K562 (cell line): ENCODE measurements around the gene OBSCN. TPM values are rescaled to one million over a fixed set of nuclear protein-coding genes. Genes with fewer than 3 reads are reported as not detected.

Experiments
- ATAC-seq: fragments of 200-7000 bp; cut with Tn5 transposase; 3 replicates; pipeline ENCODE4 v1.9.1; 2020; ENCODE audit warnings: moderate library complexity
- BruUV-seq: library from RNA; stranded (reverse); fragments of 400-500 nt; replicated peaks from 2 replicates; lab custom pipeline; 2021; lab: Mats Ljungman, UMichigan
- CTCF ChIA-PET: fragments of 300-600 bp; formaldehyde crosslinking; extraction: SDS; loops from one replicate; lab custom pipeline; 2021; ENCODE audit warnings: low intra/inter-chr PET ratio; lab: Yijun Ruan, JAX
- POLR2A ChIA-PET: fragments of 300-600, 350-650 bp; sonication (Branson Sonifier 250); formaldehyde crosslinking; extraction: SDS; loops from one replicate; lab custom pipeline; 2021; ENCODE audit warnings: antibody characterized with exemption, inconsistent platforms; lab: Yijun Ruan, JAX
- DNase-seq, 4 experiments: peaks; one replicate each; pipeline versions ENCODE4 v3.0.0 to v3.0.0-alpha.2; 2011 to 2018; ENCODE audit warnings: low spot score in 3 of 4, mixed read lengths in 3 of 4; ENCODE audit errors: extremely low read depth in 1 of 4
- FAIRE-seq: peaks from 2 replicates; lab custom pipeline; 2011; peaks lifted over from hg19 to GRCh38; lab: Jason Lieb, UNC
- H2AFZ ChIP-seq: 2 replicates; pipeline ENCODE4 v1.6.0; 2011; ENCODE audit warnings: low read depth, low read length, control low read depth, inconsistent platforms
- H3K27ac ChIP-seq: fragments of 200-600 bp; 3 replicates; pipeline ENCODE4 v1.8.0; 2011; ENCODE audit warnings: low read depth, mild to moderate bottlenecking, control low read depth, inconsistent platforms, low read length, moderate library complexity, mixed read lengths; ENCODE audit errors: extremely low read depth
- H3K27me3 ChIP-seq, 2 experiments: fragments of 300-600 bp in 1 of 2; 2 replicates in 1 of 2; 3 replicates in 1 of 2; pipeline versions ENCODE4 v1.6.0 to v1.8.0; 2011; ENCODE audit warnings: inconsistent platforms in 2 of 2, low read length in 2 of 2, mild to moderate bottlenecking in 1 of 2, mixed read lengths in 1 of 2, moderate library complexity in 1 of 2; ENCODE audit not compliant: control insufficient read depth in 2 of 2, insufficient read depth in 2 of 2
- H3K36me3 ChIP-seq: fragments of 300-600 bp; 3 replicates; pipeline ENCODE4 v1.8.0; 2011; ENCODE audit warnings: mild to moderate bottlenecking, low read length, inconsistent platforms; ENCODE audit not compliant: control insufficient read depth, insufficient read depth
- H3K4me1 ChIP-seq, 2 experiments: fragments of 200-600 bp in 1 of 2; replicated peaks in 1 of 2; 2 replicates in 1 of 2; 3 replicates in 1 of 2; pipeline versions ENCODE4 v1.5.1 to v1.8.0; 2011; ENCODE audit warnings: inconsistent platforms in 2 of 2, low read length in 2 of 2, mild to moderate bottlenecking in 1 of 2, mixed read lengths in 1 of 2, moderate library complexity in 1 of 2; ENCODE audit not compliant: control insufficient read depth in 2 of 2, insufficient read depth in 2 of 2
- H3K4me2 ChIP-seq: 2 replicates; pipeline ENCODE4 v1.6.1; 2011; ENCODE audit warnings: low read length, control low read depth, inconsistent platforms, mixed read lengths; ENCODE audit not compliant: insufficient read depth
- H3K4me3 ChIP-seq: fragments of 200-600 bp; sonication (generic), shearing (Covaris generic); 2 replicates; pipeline ENCODE4 v1.5.1; 2016; ENCODE audit warnings: control low read depth, inconsistent platforms
- H3K79me2 ChIP-seq: fragments of 200-600 bp; 3 replicates; pipeline ENCODE4 v1.8.0; 2011; ENCODE audit warnings: low read length, inconsistent platforms; ENCODE audit not compliant: control insufficient read depth, insufficient read depth
- H3K9ac ChIP-seq, 2 experiments: 2 replicates each; pipeline versions ENCODE4 v1.6.0 to v1.6.1; 2011; ENCODE audit warnings: low read depth in 2 of 2, low read length in 2 of 2, control low read depth in 1 of 2, inconsistent platforms in 1 of 2, mild to moderate bottlenecking in 1 of 2, mixed read lengths in 1 of 2; ENCODE audit not compliant: insufficient read depth in 1 of 2
- H3K9me1 ChIP-seq: one replicate; pipeline ENCODE4 v1.6.0; 2011; ENCODE audit warnings: inconsistent platforms, mild to moderate bottlenecking, low read length, moderate library complexity; ENCODE audit not compliant: control insufficient read depth, insufficient read depth
- H3K9me3 ChIP-seq: replicated peaks from 2 replicates; pipeline ENCODE4 v1.5.1; 2011; ENCODE audit warnings: low read depth, low read length, inconsistent platforms; ENCODE audit not compliant: control insufficient read depth, insufficient read depth
- H4K20me1 ChIP-seq: replicated peaks from 2 replicates; pipeline ENCODE4 v1.6.1; 2011; ENCODE audit warnings: low read length, inconsistent platforms, mixed read lengths; ENCODE audit not compliant: control insufficient read depth, insufficient read depth
- CREB1 ChIP-seq, 2 experiments: sonication (generic) in 1 of 2; formaldehyde crosslinking in 1 of 2; IDR thresholded peaks; 2 replicates each; pipeline versions ENCODE4 v1.6.1 to v1.8.0; 2012 to 2022; ENCODE audit warnings: inconsistent platforms in 1 of 2, mild to moderate bottlenecking in 1 of 2, missing genetic modification reagents in 1 of 2, moderate library complexity in 1 of 2
- L3MBTL2 ChIP-seq: fragments of 450-650 bp; IDR thresholded peaks from 2 replicates; pipeline ENCODE4 v1.6.1; 2016; ENCODE audit warnings: mild to moderate bottlenecking, moderate library complexity
- MGA ChIP-seq: fragments of 450-650 bp; IDR thresholded peaks from 2 replicates; pipeline ENCODE4 v1.6.1; 2016; ENCODE audit warnings: mild to moderate bottlenecking, moderate library complexity
- ZSCAN29 ChIP-seq: fragments of 450-650 bp; IDR thresholded peaks from 2 replicates; pipeline ENCODE4 v1.6.1; 2017
- WGBS: fragments of 100-300 bp; shearing (Covaris generic); methylation state at CpG from one replicate; pipeline ENCODE4 v1.1.6; 2016; ENCODE audit warnings: low coverage, mixed read lengths; ENCODE audit not compliant: insufficient coverage; ENCODE audit errors: missing lambda C conversion rate; 5-methylcytosine and 5-hydroxymethylcytosine counted together
- in situ Hi-C: fragments of 300-500 bp; cut with MboI; formaldehyde crosslinking; loops from 4 replicates; pipeline ENCODE4 v1.15.0; 2018; ENCODE audit warnings: inconsistent platforms, mixed read lengths
- intact Hi-C: fragments of 100-400 bp; cut with micrococcal nuclease; formaldehyde crosslinking; loops from 2 replicates; pipeline ENCODE4 v1.14.2; 2022
- polyA plus RNA-seq, 8 experiments: library from polyadenylated mRNA; depleted of rRNA in 4 of 8; stranded (reverse) in 5 of 8; unstranded in 3 of 8; fragments of >200 nt; fragmentation: Nextera tagmentation in 2 of 8; fragmentation: Illumina TruSeq in 1 of 8; extraction: Ambion mirVana in 2 of 8; extraction: Trizol in 1 of 8; gene quantifications; 2 replicates each; pipeline versions ENCODE4 v1.2.1 to v1.2.3, GENCODE V29; 2011 to 2014; ENCODE audit warnings: inconsistent platforms in 1 of 8, missing spikeins in 1 of 8
- total RNA-seq, 7 experiments: library from RNA; depleted of rRNA in 6 of 7; stranded (reverse); fragments of >200 nt in 6 of 7; fragmentation: Illumina TruSeq in 2 of 7; extraction: Trizol in 2 of 7; gene quantifications; 2 replicates each; pipeline versions ENCODE4 v1.2.1 to v1.2.3, GENCODE V29; 2011 to 2021; ENCODE audit warnings: low replicate concordance in 1 of 7

The OBSCN gene
- total and polyA plus RNA-seq, 9 of the 15 experiments (the other 6 are each of a cell fraction or from before 2014, with no cell fraction given), result 0.18 to 19.7 (median 3.6) TPM

- peak; percentile 75 for TF ChIP-seq L3MBTL2
- no peak for TF ChIP-seq ZSCAN29
- peak; percentile 24; the same call in 1 of the 2 replicates for TF ChIP-seq MGA
- no peak for TF ChIP-seq CREB1 (IDR thresholded peaks at IDR 0.05)
- TF ChIP-seq CREB1 (CRISPR knock-in tag; IDR thresholded peaks at IDR 0.05), result no peak
- Histone ChIP-seq H3K27me3 (no peaks in the 10 kb centered on the region), H3K36me3 (no peaks in the 10 kb centered on the region), H3K4me2 (no peak overlapping the region), H4K20me1 (no peaks in the 10 kb centered on the region), H3K9me1 (no peaks in the 10 kb centered on the region), H3K4me3 (no peak overlapping the region), H2AFZ (no peak overlapping the region), H3K4me1 (peaks cover 0 to under 1% of the 10 kb centered on the region in 2 experiments; a peak in 2 of 5 replicates), H3K27ac (no peak overlapping the region), H3K9ac (no peak overlapping the region; a peak in 1 of 4 replicates), H3K79me2 (no peaks in the 10 kb centered on the region), H3K9me3 (no peaks in the 10 kb centered on the region)
- POLR2A ChIA-PET, result interaction anchor here (1.0 kb wide), 1 partner anchor 12 kb away, joined by 3 read pairs; no protein-coding TSS in a partner anchor
- 15% methylated on average over 11 of the region's 11 CpGs for WGBS
- CTCF ChIA-PET, result no interaction called here
- ATAC-seq (peak; percentile 30; the same call in 1 of the 3 replicates), FAIRE-seq (peak; percentile 55), DNase-seq (no peak)
- intact Hi-C loops (no loop called here), in situ Hi-C loops (no loop called here)
- no TSS peak for BruUV-seq
These were observed 22.2 kb upstream of the OBSCN start for GRCh38 chr1:228185641-228185965.
